Kidney (tissue), 14 donors: ENCODE data around the gene NOM1. TPM values are rescaled to one million over a fixed set of nuclear protein-coding genes. Genes with fewer than 3 reads are reported as not detected.

ENCODE experiments used
- DNase-seq, 5 donors: peaks; one replicate each; pipeline ENCODE4 v3.0.0-alpha.2; 2013 to 2020
- FAIRE-seq: peaks from 2 replicates; lab custom pipeline; 2012; peaks lifted over from hg19 to GRCh38; lab: Jason Lieb, UNC
- H3K27ac ChIP-seq, 2 donors: one replicate each; pipeline ENCODE4 v1.7.0; 2013; ENCODE audit warnings: low read depth in 2 of 2, low read length in 2 of 2, inconsistent platforms in 1 of 2
- H3K27me3 ChIP-seq: one replicate; pipeline ENCODE4 v1.7.1; 2013; ENCODE audit warnings: low read length, inconsistent platforms; ENCODE audit not compliant: control insufficient read depth, insufficient read depth
- H3K36me3 ChIP-seq, 3 donors: one replicate each; pipeline versions ENCODE4 v1.7.0 to v1.7.1; 2013; ENCODE audit warnings: low read length in 3 of 3, control low read depth in 1 of 3, inconsistent platforms in 1 of 3; ENCODE audit not compliant: insufficient read depth in 3 of 3, control insufficient read depth in 2 of 3
- H3K4me1 ChIP-seq, 3 donors: one replicate each; pipeline versions ENCODE4 v1.7.0 to v1.7.1; 2013; ENCODE audit warnings: low read length in 3 of 3, inconsistent platforms in 1 of 3, low read depth in 1 of 3; ENCODE audit not compliant: control insufficient read depth in 2 of 3, insufficient read depth in 2 of 3
- H3K4me3 ChIP-seq, 3 donors: one replicate each; pipeline versions ENCODE4 v1.7.0 to v1.8.1; 2013; ENCODE audit warnings: low read length in 3 of 3, control low read depth in 1 of 3, inconsistent platforms in 1 of 3
- H3K9ac ChIP-seq, 3 donors: one replicate each; pipeline versions ENCODE4 v1.7.0 to v1.7.1; 2013; ENCODE audit warnings: low read length in 3 of 3, control low read depth in 1 of 3, inconsistent platforms in 1 of 3
- H3K9me3 ChIP-seq, 3 donors: one replicate each; pipeline versions ENCODE4 v1.7.0 to v1.7.1; 2013; ENCODE audit warnings: low read length in 3 of 3, control low read depth in 1 of 3, inconsistent platforms in 1 of 3; ENCODE audit not compliant: control insufficient read depth in 2 of 3, insufficient read depth in 1 of 3
- CTCF ChIP-seq: IDR thresholded peaks from 3 replicates; pipeline ENCODE4 v1.5.1; 2012; ENCODE audit warnings: mild to moderate bottlenecking, moderate library complexity, borderline replicate concordance; ENCODE audit not compliant: insufficient read depth; ENCODE audit errors: extremely low read depth
- intact Hi-C: fragments of 100-400 bp; cut with DNase I; formaldehyde crosslinking; loops from one replicate; pipeline ENCODE4 v1.11.1; 2022
- polyA plus RNA-seq: library from polyadenylated mRNA; stranded (reverse); fragments of 350-450 nt; fragmentation: Illumina TruSeq; extraction: RNeasy Lipid Tissue Mini Kit (QIAGEN cat#74804); gene quantifications from one replicate; pipeline ENCODE4 v1.2.3, GENCODE V29; 2014; ENCODE audit warnings: low read depth, low replicate concordance; ENCODE audit not compliant: insufficient read depth
- total RNA-seq: library from RNA; stranded (reverse); fragmentation: NEBNext Ultra II Directional; extraction: Animal tissue kit (Norgen Biotek cat#: 25700); gene quantifications from one replicate; pipeline ENCODE4 v1.2.1, GENCODE V29; 2021
- donor health status: control.
- donor health status: control.
- donor health status: control.
- donor health status: control.
- donor health status: control.
- donor health status: DM: yes; HTN: yes; CAD: no.
- donor health status: Normal renal cell carcinoma (clear cell type).

NOM1 gene
- total and polyA plus RNA-seq, 2 donors from 2014 or later: 5.8 to 17.6 TPM

- no peak for TF ChIP-seq CTCF
- no peak overlapping the region for H3K4me3 ChIP-seq
- no peak overlapping the region for H3K9ac ChIP-seq
- peaks cover 0 to 2% (median 0%) of the 10 kb centered on the region in 3 donors for H3K4me1 ChIP-seq
- no peak for FAIRE-seq
- H3K9me3 ChIP-seq: no peaks in the 10 kb centered on the region
- no peaks in the 10 kb centered on the region for H3K27me3 ChIP-seq
- H3K27ac ChIP-seq: no peak overlapping the region
- intact Hi-C loops: no loop called here
- H3K36me3 ChIP-seq: no peaks in the 10 kb centered on the region
- DNase-seq: peak in 1 of 5 donors; percentile 49
These were observed 7.9 kb upstream of the NOM1 start for GRCh38 chr7:156941393-156942182.

- TF ChIP-seq CTCF: no peak
- FAIRE-seq: no peak
- no peaks in the 10 kb centered on the region for H3K9me3 ChIP-seq
- H3K4me1 ChIP-seq: peaks cover 0 to 2% (median 0%) of the 10 kb centered on the region in 3 donors
- no peaks in the 10 kb centered on the region for H3K36me3 ChIP-seq
- H3K9ac ChIP-seq: no peak overlapping the region
- H3K4me3 ChIP-seq: no peak overlapping the region
- intact Hi-C loops: no loop called here
- peak in 4 of 5 donors; percentile 33 to 66 (median 58) for DNase-seq
- no peaks in the 10 kb centered on the region for H3K27me3 ChIP-seq
- H3K27ac ChIP-seq: no peak overlapping the region
These were observed 6.8 kb upstream of the NOM1 start for GRCh38 chr7:156942708-156943090.

- Histone ChIP-seq H3K36me3 (no peaks in the 10 kb centered on the region), H3K9me3 (no peaks in the 10 kb centered on the region), H3K27ac (no peak overlapping the region), H3K4me1 (peaks cover 0 to 2% (median 0%) of the 10 kb centered on the region in 3 donors), H3K27me3 (no peaks in the 10 kb centered on the region), H3K4me3 (peak overlapping the region in 1 of 3 donors; percentile 25), H3K9ac (no peak overlapping the region)
- peak in 2 of 5 donors; percentile 25 to 81 for DNase-seq
- no peak for FAIRE-seq
- intact Hi-C loops: no loop called here
- no peak for TF ChIP-seq CTCF
These were observed 6.1 kb upstream of the NOM1 start for GRCh38 chr7:156943091-156944041.
